WTC11 (cell line): Measurements from ENCODE around the gene MAPT. TPM values are rescaled to one million over a fixed set of nuclear protein-coding genes. Genes with fewer than 3 reads are reported as not detected.

Experiments
- ATAC-seq: fragments of 200-7000 bp; cut with Tn5 transposase; 2 replicates; pipeline ENCODE4 v1.10.0; 2021; ENCODE audit warnings: mild to moderate bottlenecking, moderate library complexity
- CTCF ChIA-PET: fragments of 300-600 bp; sonication (Branson Sonifier 250); formaldehyde crosslinking; loops from one replicate; lab custom pipeline; 2021; ENCODE audit warnings: antibody characterized with exemption; lab: Charles Lee
- POLR2A ChIA-PET: fragments of 350-600 bp; sonication (Branson Sonifier 250); formaldehyde crosslinking; loops from one replicate; lab custom pipeline; 2021; ENCODE audit warnings: antibody characterized with exemption; lab: Charles Lee
- DNase-seq: peaks from one replicate; pipeline ENCODE4 v3.0.0; 2021; ENCODE audit warnings: low spot score
- H3K27ac Mint-ChIP-seq: 2 replicates; pipeline ENCODE4 v1.8.0; 2021; ENCODE audit warnings: mixed read lengths
- H3K27me3 Mint-ChIP-seq: 2 replicates; pipeline ENCODE4 v1.8.0; 2021; ENCODE audit warnings: low read depth, mild to moderate bottlenecking, moderate library complexity, mixed read lengths
- H3K36me3 Mint-ChIP-seq: 2 replicates; pipeline ENCODE4 v1.8.0; 2021; ENCODE audit warnings: mixed read lengths
- H3K4me1 Mint-ChIP-seq: 2 replicates; pipeline ENCODE4 v1.8.0; 2022; ENCODE audit warnings: mixed read lengths
- H3K4me3 Mint-ChIP-seq: 2 replicates; pipeline ENCODE4 v1.8.0; 2021; ENCODE audit warnings: mild to moderate bottlenecking, moderate library complexity, mixed read lengths
- H3K9me3 Mint-ChIP-seq: 2 replicates; pipeline ENCODE4 v1.8.0; 2021; ENCODE audit warnings: mixed read lengths
- ARID4B ChIP-seq: sonication (generic); formaldehyde crosslinking; IDR thresholded peaks from 2 replicates; pipeline ENCODE4 v1.8.0; 2023; ENCODE audit warnings: missing genetic modification reagents, mild to moderate bottlenecking, borderline replicate concordance
- ATF3 ChIP-seq: sonication (generic); formaldehyde crosslinking; conservative IDR thresholded peaks from 2 replicates; pipeline ENCODE4 v1.8.1; 2022; ENCODE audit warnings: mild to moderate bottlenecking, missing genetic modification reagents
- E2F5 ChIP-seq: sonication (generic); formaldehyde crosslinking; IDR thresholded peaks from 2 replicates; pipeline ENCODE4 v1.8.1; 2022; ENCODE audit warnings: mild to moderate bottlenecking, moderate library complexity, missing genetic modification reagents
- ETV6 ChIP-seq: sonication (generic); formaldehyde crosslinking; IDR thresholded peaks from 2 replicates; pipeline ENCODE4 v1.8.1; 2022; ENCODE audit warnings: mild to moderate bottlenecking, missing genetic modification reagents
- GRHL2 ChIP-seq: fragments of 250-450 bp; sonication (Bioruptor Pico); IDR thresholded peaks from 2 replicates; pipeline ENCODE4 v1.8.0; 2022; ENCODE audit warnings: mild to moderate bottlenecking, moderate library complexity; ENCODE audit not compliant: insufficient replicate concordance, severe bottlenecking
- GTF2I ChIP-seq: fragments of 250-450 bp; sonication (Bioruptor Pico); conservative IDR thresholded peaks from 2 replicates; pipeline ENCODE4 v1.4.0; 2021; ENCODE audit warnings: mild to moderate bottlenecking
- IRF1 ChIP-seq: sonication (generic); formaldehyde crosslinking; IDR thresholded peaks from 2 replicates; pipeline ENCODE4 v1.8.0; 2023; ENCODE audit warnings: missing genetic modification reagents
- SMAD4 ChIP-seq: sonication (generic); formaldehyde crosslinking; IDR thresholded peaks from 2 replicates; pipeline ENCODE4 v1.8.0; 2022; ENCODE audit warnings: mild to moderate bottlenecking, missing genetic modification reagents
- TP53 ChIP-seq: sonication (generic); formaldehyde crosslinking; IDR thresholded peaks from 2 replicates; pipeline ENCODE4 v1.8.1; 2023; ENCODE audit warnings: mild to moderate bottlenecking, missing genetic modification reagents
- ZBTB43 ChIP-seq: sonication (generic); formaldehyde crosslinking; IDR thresholded peaks from 2 replicates; pipeline ENCODE4 v1.8.1; 2023; ENCODE audit warnings: mild to moderate bottlenecking, missing genetic modification reagents
- ZNF232 ChIP-seq: sonication (generic); formaldehyde crosslinking; IDR thresholded peaks from 2 replicates; pipeline ENCODE4 v1.8.0; 2022; ENCODE audit warnings: mild to moderate bottlenecking, missing genetic modification reagents
- ZNF263 ChIP-seq: sonication (generic); formaldehyde crosslinking; IDR thresholded peaks from 2 replicates; pipeline ENCODE4 v1.8.1; 2022; ENCODE audit warnings: low read depth, mild to moderate bottlenecking, moderate library complexity, missing genetic modification reagents
- total RNA-seq: library from RNA; stranded (reverse); gene quantifications from 3 replicates; pipeline ENCODE4 v1.2.3, GENCODE V29; 2021
- TF ChIP-seq, protein P1 (sequence below): sonication (generic); formaldehyde crosslinking; IDR thresholded peaks from 2 replicates; pipeline ENCODE4 v1.8.1; 2022; ENCODE audit warnings: mild to moderate bottlenecking, missing genetic modification reagents, moderate library complexity, borderline replicate concordance
- TF ChIP-seq, protein P2 (sequence below): sonication (generic); formaldehyde crosslinking; IDR thresholded peaks from 2 replicates; pipeline ENCODE4 v1.8.1; 2023; ENCODE audit warnings: mild to moderate bottlenecking, moderate library complexity, missing genetic modification reagents

The MAPT gene
- total RNA-seq, 1 experiment from 2014 or later, result 2.2 TPM

DNA sequence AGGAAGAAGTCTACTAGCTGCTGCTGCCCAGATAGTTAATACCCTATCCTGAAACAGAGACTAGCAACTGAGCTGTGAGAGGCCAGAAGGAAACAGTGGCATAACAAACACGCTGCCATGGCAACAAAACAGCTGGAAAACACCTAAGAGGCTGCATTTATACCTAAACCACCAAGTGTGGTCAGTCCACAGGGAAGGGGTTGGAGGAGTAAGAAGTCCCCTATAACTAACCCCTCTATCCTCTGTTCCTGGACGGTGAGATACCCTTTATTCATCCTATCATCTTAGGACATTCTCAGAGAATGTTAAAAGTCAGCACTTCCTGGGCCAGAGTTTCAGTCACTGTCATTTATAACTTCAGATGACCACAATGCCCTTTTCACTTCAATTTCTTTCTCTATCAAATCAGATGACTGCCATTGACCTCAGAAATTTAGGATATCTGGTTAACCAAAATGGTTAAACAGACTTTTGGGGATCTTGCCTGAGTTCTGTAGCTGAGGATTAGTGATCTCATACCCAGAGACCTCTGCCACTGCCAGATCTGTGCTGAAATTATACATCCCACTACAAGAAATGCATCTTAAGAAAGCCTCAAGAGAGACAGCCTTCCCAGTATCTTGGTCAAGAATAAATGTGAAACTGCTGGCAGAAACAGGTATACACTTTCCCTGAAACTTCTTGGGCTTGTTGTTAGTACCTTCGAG is 140.9 kb downstream of the MAPT start:
- ChIA-PET CTCF (interaction anchor here (0.8 to 2.4 kb wide), 3 partner anchors 9 to 178 kb away, joined by 3 to 16 read pairs (median 3); no protein-coding TSS in a partner anchor), POLR2A (no interaction called here)
- Mint-ChIP-seq H3K27ac (no peak overlapping the region), H3K4me3 (no peak overlapping the region), H3K36me3 (peaks cover 92% of the 10 kb centered on the region), H3K27me3 (no peaks in the 10 kb centered on the region), H3K4me1 (no peaks in the 10 kb centered on the region), H3K9me3 (no peaks in the 10 kb centered on the region)
- ATAC-seq (no peak), DNase-seq (no peak)
- no peak for TF ChIP-seq ARID4B (CRISPR knock-in tag)
- TF ChIP-seq ATF3, result no peak
- TF ChIP-seq, protein P1, sequence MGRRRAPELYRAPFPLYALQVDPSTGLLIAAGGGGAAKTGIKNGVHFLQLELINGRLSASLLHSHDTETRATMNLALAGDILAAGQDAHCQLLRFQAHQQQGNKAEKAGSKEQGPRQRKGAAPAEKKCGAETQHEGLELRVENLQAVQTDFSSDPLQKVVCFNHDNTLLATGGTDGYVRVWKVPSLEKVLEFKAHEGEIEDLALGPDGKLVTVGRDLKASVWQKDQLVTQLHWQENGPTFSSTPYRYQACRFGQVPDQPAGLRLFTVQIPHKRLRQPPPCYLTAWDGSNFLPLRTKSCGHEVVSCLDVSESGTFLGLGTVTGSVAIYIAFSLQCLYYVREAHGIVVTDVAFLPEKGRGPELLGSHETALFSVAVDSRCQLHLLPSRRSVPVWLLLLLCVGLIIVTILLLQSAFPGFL (CRISPR knock-in tag), result no peak
- no peak for TF ChIP-seq IRF1
- no peak for TF ChIP-seq GTF2I (CRISPR knock-in tag)
- TF ChIP-seq E2F5 (CRISPR knock-in tag), result no peak
- TF ChIP-seq ZNF263 (CRISPR knock-in tag), result no peak
- no peak for TF ChIP-seq ZBTB43 (CRISPR knock-in tag)
- TF ChIP-seq ZNF232 (CRISPR knock-in tag), result no peak
- TF ChIP-seq ETV6, result no peak
- no peak for TF ChIP-seq GRHL2 (CRISPR knock-in tag)

- H3K36me3 Mint-ChIP-seq, result peaks cover 90% of the 10 kb centered on the region
- ATAC-seq, result no peak
- H3K4me1 Mint-ChIP-seq, result no peaks in the 10 kb centered on the region
- no peak overlapping the region for H3K27ac Mint-ChIP-seq
- TF ChIP-seq TP53 (no peak), SMAD4 (CRISPR knock-in tag) (no peak), GRHL2 (CRISPR knock-in tag) (no peak)
- TF ChIP-seq, protein P2, sequence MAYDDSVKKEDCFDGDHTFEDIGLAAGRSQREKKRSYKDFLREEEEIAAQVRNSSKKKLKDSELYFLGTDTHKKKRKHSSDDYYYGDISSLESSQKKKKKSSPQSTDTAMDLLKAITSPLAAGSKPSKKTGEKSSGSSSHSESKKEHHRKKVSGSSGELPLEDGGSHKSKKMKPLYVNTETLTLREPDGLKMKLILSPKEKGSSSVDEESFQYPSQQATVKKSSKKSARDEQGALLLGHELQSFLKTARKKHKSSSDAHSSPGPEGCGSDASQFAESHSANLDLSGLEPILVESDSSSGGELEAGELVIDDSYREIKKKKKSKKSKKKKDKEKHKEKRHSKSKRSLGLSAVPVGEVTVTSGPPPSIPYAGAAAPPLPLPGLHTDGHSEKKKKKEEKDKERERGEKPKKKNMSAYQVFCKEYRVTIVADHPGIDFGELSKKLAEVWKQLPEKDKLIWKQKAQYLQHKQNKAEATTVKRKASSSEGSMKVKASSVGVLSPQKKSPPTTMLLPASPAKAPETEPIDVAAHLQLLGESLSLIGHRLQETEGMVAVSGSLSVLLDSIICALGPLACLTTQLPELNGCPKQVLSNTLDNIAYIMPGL (CRISPR knock-in tag), result no peak
- TF ChIP-seq, all 79 proteins: peak for 0
- POLR2A ChIA-PET, result no interaction called here
- Mint-ChIP-seq H3K4me3 (no peak overlapping the region), H3K27me3 (no peaks in the 10 kb centered on the region), H3K9me3 (no peaks in the 10 kb centered on the region)
- CTCF ChIA-PET, result interaction anchor here (0.6 to 1.1 kb wide), 2 partner anchors 75 to 176 kb away, joined by 3 read pairs; no protein-coding TSS in a partner anchor
- DNase-seq, result no peak
Observed at GRCh38 chr17:46036491-46036890, 142.1 kb downstream of the MAPT start.
